Activated CD4-positive, alpha-beta T cell treated with anti-CD3 and anti-CD28 coated beads, Interleukin-2, amount 50 U/mL, for 24 hours (primary cell): ENCODE measurements around the gene SH3GL2.
A peak's percentile ranks its signal among the peaks of the same experiment; 100 is the strongest.

Source experiments
- DNase-seq, 2 donors: peaks; one replicate each; pipeline ENCODE4 v3.0.0-alpha.2; 2020; ENCODE audit warnings: low read depth in 1 of 2, low spot score in 1 of 2

The SH3GL2 gene

DNA sequence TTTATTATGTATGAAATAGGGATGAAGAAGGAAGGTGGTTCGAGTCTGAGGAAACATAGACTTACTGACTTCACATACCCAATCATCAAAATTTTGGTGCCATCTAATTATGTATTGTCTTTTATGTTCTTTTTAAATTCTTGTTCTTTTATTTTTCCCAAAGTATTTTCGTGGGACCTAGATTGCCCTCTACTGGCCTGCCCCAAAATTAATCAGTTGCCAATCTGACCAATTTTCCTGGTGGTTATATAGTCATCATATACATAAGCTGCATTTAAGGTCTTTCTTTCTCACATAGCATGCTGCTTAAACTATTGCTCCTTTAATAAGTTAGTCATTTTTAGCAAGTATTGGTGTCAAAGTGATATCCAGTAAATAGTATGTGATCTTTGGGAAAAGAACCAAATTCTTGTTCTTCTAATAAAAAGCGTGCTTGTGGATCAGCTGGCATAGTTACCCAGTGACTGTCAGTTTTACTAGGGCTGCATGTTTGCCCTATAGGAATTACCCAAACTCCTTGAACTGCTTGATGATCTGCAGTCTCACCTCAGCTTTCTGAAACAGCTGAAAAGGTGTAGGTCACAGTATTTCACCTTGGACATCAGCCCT, 223.5 kb downstream of the SH3GL2 start:
- no peak for DNase-seq

DNA sequence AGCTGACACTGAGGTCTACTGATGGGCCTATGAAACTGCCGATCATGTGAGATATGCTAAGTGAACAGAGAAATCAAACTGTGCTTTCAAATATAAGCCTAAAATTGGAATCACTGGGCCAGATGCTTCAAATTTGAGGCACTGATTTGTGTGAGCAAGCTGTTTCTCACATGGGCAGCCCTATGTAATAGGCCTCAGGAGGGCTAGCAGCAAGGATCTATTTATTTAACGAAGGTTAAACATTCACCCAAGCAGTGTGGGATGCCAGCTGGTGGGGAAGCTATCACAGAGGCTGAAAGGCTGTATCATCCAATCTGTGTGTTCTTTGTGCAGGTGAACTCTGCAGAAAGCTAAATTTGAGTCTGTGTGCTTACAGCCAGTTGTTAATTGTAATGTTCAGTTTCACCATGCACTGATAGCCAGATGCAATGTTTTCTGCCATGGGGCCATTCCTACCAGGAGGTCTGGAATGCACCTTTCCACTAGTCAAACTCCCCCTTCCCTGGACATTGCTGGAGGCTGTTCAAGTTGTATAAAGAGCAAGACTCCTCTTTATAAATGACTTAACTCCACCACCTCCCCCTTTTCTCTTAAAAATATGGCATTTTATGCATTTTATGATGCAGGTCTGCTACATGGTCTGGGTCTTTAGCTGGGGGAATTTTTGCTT, 228.9 kb downstream of the SH3GL2 start:
- no peak for DNase-seq

DNA sequence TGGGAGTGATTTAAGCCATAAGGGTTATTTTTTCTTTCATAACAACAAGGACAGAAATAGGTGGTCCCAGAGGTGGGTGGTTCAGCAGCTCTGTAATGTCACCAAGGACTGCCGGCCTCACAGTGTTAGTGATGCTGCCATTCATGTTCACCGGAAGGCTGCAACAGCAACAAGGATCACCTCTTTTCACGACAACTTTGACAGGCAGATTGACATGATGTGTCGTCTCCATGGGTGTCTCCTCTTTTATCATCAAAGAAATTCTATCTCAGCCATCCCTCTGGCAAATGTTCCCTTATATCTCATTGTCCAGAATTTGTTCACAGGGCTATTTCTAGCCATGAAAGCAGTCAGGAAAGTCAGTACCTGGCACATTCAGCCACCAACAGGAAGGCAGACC, 231.5 kb downstream of the SH3GL2 start:
- DNase-seq = no peak

DNA sequence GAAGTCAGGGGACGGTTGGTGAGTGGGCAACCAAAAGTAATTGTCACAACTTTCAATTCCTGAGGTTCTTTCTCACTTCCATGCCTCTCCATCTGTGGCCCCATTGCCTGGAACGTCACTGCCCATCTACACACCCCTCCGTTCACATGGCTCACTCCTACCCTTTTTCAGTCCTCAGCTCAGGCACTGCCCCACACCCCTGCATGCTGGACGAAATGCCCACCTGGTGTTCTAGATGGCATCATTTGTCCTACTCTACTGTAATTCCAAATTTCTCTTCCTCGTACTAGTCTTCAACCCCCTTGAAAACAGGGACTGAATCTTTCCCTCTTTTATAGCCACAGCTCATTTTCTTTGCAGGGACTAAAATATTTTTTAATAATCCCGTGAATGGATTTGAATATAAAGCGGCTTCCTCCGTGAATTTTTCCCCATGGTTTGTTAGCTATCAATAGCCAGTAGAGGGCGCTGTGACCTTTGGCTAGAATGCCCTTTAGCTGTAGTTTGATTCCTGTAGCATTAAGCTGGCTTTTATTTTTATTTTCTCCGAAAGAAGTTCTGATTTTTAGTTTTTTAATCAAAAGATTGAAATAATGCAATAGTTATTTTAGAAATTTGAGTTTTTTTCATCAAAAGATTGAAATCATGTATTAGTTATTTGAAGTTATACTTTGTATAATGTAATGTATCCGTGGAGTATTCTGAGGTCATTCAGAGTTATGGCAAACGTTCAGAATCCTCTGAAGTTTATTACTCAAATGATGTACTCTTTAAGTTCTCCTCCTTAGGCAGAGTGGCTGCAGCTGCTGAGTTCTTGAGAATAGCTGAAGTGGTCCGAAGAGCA, 232.1 kb downstream of the SH3GL2 start:
- peak in 1 of 2 donors; percentile 20 for DNase-seq

DNA sequence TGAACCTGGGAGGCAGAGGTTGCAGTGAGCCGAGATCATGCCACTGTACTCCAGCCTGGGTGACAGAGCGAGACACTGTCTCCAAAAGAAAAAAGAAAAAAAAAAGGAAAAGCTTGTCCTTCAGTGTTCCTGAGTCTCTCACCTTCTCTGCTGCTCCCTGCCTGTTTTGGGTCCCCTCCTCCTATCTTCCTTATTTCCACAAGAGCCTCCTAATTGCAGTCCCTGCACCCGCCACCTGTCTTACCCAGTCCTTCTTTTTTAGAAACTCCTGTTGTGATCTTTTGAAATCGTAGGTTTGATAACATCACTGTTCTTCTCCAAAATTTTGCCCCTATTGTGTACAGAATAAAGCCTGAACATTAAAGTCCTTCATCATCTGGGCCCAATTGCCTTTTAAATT, 234.9 kb downstream of the SH3GL2 start:
- no peak for DNase-seq

DNA sequence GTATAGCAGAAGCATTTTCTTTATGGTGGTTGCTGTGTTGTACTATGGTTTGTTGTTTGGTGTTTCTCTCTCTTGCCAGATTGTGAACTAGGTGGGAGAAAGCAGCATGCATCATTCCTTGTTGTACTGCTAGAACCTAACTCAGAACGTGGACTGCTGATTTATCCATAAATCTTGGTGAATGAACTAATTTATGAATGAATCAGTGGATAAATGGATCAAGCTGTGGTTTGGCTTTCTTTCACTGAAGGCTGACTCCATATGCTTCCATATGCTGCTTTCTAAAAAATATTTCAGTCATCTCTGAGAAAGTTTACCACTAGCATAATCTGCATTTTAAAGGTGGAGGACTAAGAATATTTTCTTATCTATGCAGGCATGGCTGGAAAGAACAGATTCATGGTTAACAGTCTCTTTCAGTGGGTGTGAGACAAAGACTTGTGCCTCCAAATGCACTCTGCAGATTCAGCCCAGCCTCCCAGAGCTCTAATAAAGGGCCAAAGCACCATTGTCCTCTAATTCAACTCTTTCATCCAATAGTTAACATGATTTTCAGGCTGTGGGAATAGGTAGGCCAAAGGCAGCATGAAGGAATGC, 237.7 kb downstream of the SH3GL2 start:
- no peak for DNase-seq

DNA sequence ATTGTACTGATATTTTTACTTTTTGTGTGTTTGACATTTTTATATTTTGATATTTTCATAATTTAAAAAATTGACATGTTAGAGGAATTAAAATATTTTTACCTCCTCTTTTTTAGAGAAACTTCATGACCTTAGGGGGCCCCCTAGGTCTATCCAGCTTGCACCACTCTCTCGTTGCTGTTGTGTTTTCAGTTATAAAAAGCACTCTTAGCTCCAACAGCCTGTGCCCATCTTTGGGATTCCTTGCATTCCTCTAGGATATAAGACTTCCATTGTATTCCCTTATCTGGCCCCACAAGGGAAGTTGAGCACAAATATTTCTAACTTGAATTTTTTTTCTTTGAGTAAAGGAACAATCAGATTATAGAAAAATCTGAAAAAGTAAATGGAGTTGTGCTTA, 245.3 kb downstream of the SH3GL2 start:
- no peak for DNase-seq

DNA sequence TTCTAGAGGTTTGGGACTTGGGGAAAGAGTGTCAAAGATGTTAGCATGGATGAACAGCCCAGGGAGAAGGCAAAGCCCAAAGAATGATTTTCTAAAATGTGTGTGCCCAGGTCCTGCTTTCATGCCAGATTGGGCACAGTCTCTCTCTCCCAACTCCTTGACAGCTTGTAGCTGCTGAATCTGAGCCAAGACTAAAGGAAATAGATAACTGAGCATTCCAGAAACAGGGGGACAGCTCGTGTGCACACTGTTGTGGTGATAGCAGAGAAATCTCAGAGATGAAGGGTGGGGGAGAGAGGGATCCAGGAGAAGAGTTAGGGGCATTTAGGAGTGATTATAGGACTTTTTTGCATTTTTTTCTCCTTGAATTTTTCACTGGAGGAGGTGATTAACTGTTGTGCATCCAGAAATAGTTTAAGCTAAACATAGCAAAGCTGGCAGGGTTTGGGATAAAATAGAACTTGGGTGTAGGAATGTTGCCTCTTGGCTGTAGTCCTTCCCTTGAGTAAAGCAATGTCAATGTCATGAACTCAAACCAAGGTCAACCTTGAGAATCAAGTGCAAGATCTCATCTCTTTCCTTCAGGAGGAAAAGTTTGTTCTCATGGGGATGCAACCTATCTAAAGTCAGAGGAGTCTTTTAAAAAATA, 245.9 kb downstream of the SH3GL2 start:
- no peak for DNase-seq

DNA sequence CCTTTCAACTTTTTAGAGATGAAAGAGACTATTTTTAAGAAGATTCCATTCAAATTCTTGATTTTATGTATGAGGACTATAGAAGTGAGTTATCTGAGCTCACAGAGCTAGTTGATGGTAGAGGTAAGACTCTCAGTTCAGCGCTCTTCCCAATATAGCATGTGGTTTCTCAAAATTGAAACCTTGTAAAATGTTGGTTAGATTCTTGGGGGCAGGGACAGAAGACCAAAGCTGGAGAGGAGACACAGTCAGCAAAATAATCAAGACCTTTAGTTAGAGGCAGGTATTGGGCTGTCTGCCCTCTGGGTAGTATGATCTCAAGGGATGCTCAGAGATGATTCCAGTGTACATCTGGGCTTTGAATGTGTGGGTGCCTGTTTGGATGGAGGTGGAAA, 246.4 kb downstream of the SH3GL2 start:
- no peak for DNase-seq

DNA sequence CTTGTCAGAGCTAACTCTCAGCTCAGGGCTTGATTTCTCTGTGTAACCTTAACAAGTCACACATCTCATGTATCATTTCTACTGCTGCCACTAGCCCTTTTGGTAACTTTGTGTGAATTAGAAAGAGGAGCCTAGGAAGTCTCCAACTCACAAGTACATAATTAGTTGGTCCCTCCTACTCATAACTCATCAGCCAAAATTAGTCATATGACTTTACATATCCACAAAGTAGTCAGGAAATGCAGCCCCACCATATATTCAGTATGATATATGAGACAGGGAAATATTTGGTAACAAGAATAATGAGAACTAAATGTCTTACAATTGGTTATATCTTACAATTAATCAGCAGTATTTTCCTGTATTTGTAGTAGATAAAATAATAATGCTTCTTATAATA, 250.2 kb downstream of the SH3GL2 start:
- no peak for DNase-seq

DNA sequence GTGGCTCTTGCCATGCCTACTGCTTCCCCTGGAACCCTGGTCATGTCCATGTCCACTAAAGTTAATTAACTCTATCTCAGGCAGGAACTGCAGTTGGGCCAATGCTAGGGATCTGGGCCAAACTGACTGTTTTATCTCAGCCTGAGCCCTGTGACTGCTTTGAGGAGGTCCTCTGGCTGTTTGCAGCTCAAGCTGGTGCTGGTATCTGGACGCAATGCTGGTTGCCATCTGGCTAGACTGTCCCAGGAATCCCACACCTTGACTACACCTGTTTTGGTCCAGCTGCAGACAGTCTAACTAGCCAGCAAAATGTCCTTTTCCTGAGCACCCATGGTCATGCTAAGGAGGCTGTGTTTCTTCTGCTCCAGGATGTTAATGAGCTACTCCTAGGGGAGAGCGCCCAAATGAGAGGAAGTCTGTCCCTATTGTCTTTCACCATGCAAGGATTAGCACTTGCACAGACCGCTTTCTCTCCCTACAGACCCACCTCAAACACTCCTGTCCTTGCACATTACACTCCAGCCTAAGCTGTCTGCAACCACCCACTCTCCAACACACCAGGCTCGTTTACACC, 251.0 kb downstream of the SH3GL2 start:
- DNase-seq = no peak

DNA sequence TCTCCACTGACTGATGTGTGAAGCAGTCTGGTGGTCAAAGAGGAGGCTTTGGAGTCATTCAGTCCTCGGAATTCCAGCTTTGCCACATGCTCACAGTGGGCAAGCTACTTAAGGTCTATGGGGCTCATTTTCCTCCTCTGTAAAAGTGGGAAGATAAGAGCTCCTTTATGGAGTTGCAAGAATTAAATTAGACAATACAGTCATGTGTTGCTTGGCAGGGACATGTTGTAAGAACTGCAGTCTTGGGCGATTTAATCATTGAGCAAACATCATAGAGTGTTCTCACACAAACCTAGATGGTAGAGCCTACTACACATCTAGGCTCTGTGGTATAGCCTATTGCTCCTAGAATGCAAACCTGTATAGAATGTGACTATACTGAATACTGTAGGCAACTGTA, 253.9 kb downstream of the SH3GL2 start:
- DNase-seq = no peak

DNA sequence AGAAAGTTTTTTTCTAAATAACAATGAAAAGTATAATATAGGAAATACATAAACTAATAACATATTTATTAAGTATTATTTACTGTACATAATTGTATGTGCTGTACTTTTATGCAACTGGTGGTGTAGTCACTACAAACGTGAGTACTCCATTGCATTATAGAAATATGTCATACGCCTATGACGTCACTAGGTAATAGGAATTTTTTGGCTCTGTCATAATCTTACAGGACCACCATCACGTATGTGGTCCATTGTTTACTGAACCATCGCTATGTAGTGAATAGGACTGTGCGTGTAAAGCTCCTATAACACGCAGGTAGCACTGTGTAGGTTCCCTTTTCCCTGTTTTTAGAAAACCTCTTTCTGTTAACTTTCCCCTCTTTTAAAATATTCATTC, 255.0 kb downstream of the SH3GL2 start:
- no peak for DNase-seq

DNA sequence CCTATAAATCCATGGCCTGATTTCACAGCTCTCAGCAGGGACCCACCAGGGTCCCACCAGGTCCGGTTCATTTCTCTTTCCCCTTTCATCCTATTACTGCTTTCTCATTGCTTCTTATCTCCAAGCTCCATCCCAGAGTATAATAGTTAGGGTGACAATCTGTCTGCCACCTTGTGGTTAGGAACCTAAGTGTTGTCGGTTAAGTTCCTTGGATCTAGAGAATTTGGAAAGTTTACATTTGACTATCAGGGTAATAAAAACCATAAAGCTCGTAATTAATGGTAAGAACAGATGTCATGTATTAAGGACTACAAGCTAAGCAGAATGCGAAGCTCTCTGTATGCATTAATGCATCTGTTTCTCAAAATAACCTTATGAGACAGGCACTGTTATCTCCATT, 259.1 kb downstream of the SH3GL2 start:
- DNase-seq = no peak

DNA sequence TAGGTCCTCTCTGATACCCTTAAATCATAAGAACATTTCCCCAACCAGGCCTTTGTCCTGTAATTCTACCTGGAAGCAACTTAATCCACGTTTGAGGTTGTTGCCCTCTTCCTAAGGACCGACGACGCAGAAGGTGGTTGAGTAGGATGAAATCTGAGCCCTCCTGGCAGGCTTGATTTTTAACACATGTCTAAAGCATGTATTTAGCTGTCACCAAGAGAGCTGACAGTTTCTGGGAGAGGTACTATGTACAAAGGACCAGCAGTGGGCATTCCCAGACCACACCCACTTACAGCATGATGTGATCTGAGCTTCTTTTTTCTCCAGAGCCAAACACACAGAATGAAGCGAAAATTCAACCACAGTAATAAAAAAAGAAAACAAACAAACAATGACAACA, 260.9 kb downstream of the SH3GL2 start:
- no peak for DNase-seq

DNA sequence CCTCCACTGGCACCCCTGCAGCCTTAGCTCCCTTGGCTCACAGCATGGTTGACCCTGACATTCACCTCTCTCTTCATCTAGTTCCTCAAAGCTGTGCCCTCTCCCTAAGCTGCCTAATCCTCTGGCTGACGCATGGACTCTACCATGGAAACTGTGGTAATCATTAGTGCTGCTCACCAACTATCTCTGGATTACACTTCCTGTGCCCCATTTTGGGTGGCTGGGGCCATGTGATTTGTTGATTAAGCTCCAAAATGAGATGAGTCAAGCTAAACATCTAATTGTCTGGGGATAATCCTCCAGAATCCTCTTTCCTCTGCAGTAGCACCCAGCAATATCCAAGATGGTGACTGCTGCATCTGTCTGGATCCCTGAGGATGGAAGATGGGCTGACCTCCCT, 264.4 kb downstream of the SH3GL2 start:
- DNase-seq = no peak
